ENCODE data around the gene RIPOR3.
"Not testable (repeated sequence)": the region's sequence is repeated elsewhere in the genome, so short reads cannot be mapped to it uniquely, and the experiment has no call there.

Gene RIPOR3

GRCh38 chr20:50630578-50631263 lies 60.6 kb downstream of the RIPOR3 start:
- DNase-seq, result no peak

- no peak for DNase-seq
Measured at GRCh38 chr20:50629670-50630045, 61.7 kb downstream of the RIPOR3 start.

GRCh38 chr20:50628853-50629669 lies 62.3 kb downstream of the RIPOR3 start:
- no peak for DNase-seq

- DNase-seq, result peak; percentile 48
Measured at GRCh38 chr20:50628332-50628731, 63.0 kb downstream of the RIPOR3 start.

DNA sequence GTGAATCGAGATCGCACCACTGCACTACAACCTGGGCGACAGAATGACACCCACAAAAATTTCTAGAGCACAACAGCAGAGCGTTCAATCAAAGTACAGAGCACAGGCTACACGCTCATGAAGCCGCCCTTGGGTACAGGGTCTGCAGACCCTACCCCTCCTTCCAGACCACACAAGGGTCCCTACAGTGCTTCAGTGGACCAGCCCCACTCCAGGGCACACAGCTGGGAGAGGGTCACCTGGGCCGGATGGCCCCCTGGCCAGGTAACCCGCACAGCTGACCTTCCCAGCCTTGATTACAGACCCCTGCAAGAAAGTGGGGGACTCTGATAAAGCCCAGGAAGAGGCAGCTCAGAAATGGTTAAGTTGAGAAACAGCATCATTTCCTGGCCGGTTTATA lies 63.6 kb downstream of the RIPOR3 start:
- no peak for DNase-seq

DNA sequence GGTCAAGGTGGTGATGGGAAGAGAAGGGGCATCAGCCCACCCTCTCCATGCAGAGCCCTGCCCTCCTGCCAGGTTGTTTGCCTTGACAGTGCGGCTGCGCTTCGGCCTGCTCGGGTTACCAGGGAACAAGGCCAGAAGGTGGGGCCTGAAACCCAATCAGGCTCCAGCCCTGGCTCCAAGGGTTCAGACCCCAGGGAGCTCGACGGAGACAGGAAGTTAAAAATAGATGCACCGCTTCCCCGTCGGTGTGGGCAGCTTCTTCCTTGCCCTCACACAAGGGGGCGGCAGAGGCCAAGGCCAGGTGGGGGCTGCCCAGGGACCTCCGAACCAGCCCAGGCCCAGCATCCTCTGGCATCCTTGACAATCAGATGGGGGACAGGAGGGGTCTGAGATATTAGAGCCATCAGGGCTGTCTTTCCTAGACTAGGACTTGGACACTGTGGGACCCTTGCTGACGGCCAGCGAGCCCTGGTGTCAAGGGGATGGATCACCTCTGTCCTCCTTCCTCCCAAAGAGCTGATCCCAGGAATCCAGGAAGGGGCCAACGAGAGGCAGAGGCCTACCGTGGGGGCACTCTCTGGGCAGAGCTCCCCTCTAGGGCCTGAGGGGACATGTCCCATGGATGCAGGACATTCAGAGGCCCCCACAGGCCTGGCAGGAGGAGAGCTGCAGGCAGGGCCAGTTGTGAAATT lies 65.2 kb downstream of the RIPOR3 start:
- peak; percentile 77 for DNase-seq

GRCh38 chr20:50624351-50625016 lies 66.9 kb downstream of the RIPOR3 start:
- no peak for DNase-seq

DNA sequence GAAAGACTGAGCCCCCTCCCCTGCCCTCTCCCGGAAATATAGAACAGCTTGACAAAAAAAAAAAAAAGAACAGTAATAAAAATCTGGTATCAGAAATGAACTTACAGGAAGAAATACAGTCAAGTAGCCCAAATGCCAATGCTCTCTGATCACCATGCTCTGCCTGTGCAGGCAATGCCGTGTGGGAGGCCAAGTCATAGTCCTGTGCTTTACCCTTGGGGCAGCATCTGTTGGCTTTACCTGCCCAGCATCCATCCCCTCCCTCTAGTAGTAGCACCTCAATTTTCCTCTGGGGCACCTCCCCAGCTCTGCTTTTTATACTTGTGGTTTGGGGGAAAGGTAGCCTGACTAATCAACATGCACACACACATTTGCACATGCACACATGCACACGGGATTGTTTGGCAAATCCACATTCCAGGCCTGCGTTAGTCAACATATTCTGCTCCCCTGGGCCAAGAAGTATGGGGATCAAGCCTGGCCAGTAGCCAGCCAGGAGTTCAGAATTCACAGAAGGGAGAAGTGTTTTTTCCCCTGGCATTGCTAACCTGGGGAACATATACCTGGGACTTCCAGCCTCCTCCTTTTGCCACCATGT lies 70.2 kb downstream of the RIPOR3 start:
- DNase-seq, result no peak

GRCh38 chr20:50620459-50620858 lies 70.9 kb downstream of the RIPOR3 start:
- not testable (repeated sequence) for DNase-seq

DNA sequence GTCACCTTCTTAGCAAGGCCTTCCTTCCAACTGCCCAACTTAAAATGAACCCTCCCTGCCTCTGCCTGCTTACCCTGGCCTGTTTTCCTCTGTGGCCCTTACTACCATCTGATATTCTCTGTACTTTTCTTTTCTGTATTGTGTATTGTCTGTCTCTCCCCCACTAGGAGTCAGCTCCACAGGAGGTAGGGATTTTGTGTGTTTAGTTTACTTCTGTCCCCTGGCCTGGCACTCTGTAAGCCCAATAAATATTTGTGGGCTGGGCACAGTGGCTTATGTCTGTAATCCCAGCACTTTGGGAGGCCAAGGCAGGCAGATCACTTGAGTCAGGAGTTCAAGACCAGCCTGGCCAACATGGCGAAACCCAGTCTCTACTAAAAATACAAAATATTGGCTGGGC lies 72.8 kb downstream of the RIPOR3 start:
- DNase-seq, result no peak

DNA sequence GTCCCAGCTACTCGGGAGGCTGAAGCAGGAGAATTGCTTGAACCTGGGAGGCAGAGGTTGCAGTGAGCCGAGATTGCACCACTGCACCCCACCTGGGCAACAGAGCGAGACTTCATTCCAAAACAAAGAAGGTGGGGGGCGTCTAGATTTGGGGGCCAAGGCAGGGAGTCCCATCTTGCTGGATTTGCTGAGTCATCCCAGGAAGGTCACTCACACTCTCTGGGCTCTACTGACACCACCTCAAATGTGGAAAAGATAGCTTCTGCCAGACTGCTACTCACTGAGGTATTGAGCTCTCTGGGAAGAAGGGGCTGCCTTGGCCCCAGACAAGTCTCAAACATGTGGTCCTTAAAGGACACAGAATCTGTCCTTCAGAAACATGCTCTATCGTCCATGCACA lies 74.3 kb downstream of the RIPOR3 start:
- DNase-seq, result no peak

DNA sequence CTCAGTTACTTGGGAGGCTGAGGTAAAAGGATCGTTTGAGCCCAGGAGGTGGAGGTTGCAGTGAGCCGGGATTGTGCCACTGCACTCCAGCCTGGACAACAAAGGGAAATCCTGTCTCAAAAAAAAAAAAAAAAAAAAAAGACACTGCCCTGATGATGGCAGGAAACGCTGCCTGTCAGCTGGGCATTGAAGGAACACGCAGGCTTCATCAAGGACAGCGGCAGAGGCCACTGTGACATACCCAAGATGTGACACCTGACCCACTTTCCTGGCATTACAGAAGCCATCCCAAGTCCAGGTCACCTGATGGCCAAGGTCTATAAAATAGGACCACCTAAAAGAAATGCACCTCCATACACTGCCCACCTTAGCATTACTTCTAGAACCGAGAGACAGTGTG lies 75.9 kb downstream of the RIPOR3 start:
- no peak for DNase-seq

GRCh38 chr20:50613438-50614169 lies 77.7 kb downstream of the RIPOR3 start:
- no peak for DNase-seq

- no peak for DNase-seq
Measured at GRCh38 chr20:50611128-50611810, 80.1 kb downstream of the RIPOR3 start.

- no peak for DNase-seq
Measured at GRCh38 chr20:50610212-50610718, 81.1 kb downstream of the RIPOR3 start.

GRCh38 chr20:50609438-50609989 lies 81.8 kb downstream of the RIPOR3 start:
- no peak for DNase-seq

DNA sequence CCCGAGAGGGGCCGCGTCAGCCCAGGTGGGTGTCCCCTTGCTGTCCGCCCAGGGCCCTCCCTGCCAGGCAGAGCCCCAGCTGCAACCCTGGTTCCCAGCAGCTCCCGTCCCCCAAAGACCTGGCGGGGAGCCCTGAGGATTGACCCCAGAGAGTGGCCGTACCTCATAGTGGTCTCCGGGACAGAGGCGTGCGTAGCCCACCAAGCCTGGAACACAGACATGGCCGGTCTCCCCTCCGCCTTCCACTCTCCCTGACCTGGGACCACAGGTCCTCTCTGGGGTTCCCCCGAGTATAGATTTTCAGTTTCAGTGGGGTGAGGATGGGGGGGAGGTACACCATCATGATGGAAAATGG lies 82.6 kb downstream of the RIPOR3 start:
- no peak for DNase-seq

GRCh38 chr20:50607850-50608749 lies 83.2 kb downstream of the RIPOR3 start:
- DNase-seq, result no peak

DNA sequence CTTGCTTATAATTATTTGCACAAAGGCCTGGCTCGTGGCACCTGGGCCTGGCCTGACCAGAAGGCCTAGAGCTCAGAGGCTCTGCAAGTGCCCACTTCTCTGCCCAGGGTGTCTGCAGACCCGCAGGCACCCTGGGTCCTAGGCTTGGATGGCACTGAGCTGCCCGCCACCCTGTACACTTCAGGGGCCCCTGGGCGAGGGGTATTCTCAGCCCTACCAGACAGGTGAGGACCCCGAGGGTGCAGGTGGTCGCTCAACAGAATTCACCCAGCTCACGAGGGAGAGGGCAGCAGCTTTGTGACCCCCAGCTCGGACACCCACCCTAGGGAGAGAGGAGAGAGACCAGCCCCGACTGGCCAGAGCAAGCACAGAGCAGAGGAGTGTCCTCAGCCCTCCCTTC lies 83.9 kb downstream of the RIPOR3 start:
- DNase-seq, result no peak

- no peak for DNase-seq
Measured at GRCh38 chr20:50605136-50605535, 86.2 kb downstream of the RIPOR3 start.

Data from NCI-H1436 (cell line).